22Rv1 (cell line): ENCODE data around the gene BCL2L13.

ENCODE experiments used
- CTCF ChIP-seq: fragments of 450-650 bp; IDR thresholded peaks from 2 replicates; pipeline ENCODE4 v1.5.1; 2017; ENCODE audit warnings: mild to moderate bottlenecking
- ZFX ChIP-seq: fragments of 450-650 bp; IDR thresholded peaks from 2 replicates; pipeline ENCODE4 v1.6.1; 2017; ENCODE audit warnings: antibody characterized with exemption, borderline replicate concordance

DNA sequence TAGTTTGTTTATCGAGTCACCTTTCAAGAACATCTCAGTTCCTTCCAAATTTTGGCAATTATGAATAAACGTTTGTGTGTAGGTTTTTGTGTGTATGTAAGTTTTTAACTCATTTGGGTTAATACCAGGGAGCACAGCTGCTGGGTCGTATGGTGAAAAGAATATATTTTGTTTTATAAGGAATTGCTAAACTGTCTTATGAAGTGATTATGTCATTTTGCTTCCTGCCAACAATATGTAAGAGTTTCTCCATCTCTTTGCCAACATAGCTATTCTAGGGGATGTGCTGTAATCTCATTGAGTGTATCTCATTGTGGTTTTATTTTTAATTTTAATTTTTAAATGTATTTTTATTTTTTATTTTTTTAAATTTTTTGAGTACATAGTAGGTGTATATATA is 27.3 kb downstream of the BCL2L13 start:
- TF ChIP-seq CTCF, result no peak
- TF ChIP-seq ZFX, result no peak
